GM04504 (cell line): ENCODE results near the gene SOCS6.

ENCODE experiments used
- DNase-seq: peaks from one replicate; pipeline ENCODE4 v3.0.0-alpha.2; 2012; ENCODE audit warnings: low read depth

The SOCS6 gene

DNA sequence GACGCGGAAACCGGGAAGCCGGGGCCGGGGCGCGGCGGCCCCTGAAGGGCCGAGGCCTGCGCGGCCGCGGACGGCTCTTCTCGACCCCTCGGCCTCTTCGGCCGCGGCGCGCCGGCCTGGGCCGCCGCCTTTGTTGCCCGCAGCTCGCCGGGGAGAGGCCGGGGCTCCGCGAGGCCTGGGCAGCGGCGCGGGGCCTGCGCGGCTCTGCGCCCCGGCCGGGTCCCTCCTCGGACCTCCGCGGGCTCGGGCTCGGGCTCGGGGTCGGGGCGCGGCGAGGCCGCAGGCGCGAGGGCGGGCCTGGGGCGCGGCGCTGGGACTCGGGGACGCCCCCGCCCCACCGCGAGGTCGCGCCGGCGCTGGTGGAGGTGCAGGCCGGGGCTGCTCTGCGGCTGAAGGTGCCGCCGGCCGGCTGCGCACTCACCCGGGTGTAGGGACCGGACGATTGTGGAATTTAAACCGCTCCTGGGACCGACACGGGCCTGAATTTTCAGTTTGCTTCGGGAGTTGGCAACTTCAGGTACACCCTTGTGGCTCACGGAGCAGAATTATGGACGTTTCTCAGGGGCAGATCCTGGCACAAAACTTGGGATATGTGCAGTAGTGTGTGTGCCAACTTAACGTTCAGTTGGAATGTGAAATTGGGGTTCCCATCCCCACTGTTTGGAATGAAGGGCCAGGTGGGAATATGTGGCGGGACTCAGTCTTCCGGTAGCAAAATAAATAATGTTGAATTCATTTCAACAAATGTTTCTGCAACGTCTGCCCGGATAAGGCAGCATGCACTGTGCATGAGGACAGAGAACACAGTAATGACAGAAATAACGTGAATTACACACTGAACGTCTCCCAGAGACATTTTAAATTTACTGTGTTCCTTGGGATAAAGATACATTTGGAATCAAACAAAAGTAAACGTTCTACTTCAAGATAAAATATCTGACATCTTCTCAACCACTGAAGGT is 787 bp downstream of the SOCS6 start:
- no peak for DNase-seq

DNA sequence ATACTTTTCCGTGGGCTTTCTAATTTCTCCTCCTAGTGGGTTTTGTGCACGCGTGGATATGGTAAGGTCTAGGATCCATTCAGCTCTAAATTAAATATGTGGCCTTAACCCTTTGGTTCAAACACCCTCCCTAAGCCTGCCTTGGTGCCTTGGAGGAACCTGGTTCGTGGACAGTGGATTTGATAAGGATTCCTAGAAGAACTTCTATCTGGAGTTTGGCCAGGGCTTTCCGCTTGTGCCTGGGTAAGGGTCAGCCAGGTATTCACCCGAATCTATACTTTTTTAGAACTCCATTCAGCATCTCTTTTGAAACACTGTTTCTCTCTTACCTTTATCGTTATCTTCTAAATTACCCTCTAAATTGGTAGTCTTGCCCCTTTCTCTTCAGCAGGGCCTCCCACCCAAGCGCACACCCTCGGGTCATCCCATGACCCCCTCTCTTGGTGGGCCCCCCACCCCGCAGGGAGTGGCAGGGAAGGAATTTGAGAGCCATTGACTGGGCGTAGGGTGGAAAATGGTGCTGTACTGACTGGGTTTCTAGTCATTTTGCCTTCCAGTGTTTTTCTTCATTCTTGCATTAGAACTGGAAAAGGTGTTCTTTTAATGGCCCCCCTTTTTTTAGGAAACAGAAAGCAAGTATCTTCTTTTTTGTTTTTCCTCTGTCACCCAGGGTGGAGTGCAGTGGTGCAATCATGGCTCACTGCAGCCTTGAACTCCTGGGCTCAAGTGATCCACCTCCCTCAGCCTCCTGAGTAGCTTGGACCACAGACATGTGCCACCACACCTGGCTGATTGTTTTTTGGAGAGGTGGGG is 1.8 kb downstream of the SOCS6 start:
- no peak for DNase-seq

DNA sequence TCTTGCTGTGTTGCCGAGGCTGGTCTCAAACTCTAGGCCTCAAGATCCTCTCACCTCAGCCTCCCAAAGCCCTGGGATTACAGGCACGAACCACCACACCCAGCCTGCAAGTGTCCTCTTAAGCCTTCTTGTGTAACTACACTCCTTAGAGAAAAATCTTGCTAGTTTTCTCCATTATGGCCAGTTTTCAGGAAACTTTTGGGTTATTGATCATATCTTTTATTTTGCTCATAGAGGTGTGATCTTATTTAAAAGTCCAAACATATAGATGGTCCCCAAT is 2.4 kb downstream of the SOCS6 start:
- no peak for DNase-seq

DNA sequence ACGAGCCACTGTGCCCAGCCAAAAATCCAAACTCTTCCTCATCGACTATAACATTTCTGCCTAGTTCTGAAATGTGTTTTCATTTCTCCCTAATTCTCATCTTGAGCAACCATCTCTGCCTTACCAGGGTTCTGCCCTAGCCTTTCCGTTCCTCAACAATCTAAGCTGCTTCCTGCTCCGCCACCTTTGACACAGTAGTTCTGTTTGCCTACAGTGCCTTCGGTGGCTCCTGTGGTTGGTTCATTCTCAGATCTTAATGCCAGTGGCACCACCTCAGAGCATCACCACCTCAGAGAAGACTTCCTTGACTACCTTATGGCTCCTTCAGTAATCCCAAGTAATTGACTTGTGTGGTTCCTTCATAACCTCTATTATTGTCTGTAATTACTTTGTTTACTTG is 3.8 kb downstream of the SOCS6 start:
- no peak for DNase-seq

DNA sequence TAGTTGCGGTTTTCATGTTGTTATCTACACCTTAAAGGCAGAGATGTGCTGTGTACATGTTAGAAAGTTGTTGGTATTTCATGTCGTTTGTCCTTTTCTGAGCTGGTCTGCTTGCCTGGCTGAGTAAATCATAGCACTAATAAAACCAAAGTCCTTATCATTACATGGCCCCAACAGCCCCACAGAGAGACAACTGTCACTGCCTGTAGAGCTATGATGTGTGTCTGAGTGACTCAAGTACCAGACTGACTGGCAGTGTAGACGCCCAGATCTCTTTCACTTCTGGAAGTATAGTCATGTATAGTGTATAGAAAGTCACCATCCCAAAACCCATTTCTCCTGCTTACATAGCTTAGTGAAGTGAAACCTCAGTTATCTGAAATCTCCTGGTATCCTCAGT is 4.3 kb downstream of the SOCS6 start:
- no peak for DNase-seq

DNA sequence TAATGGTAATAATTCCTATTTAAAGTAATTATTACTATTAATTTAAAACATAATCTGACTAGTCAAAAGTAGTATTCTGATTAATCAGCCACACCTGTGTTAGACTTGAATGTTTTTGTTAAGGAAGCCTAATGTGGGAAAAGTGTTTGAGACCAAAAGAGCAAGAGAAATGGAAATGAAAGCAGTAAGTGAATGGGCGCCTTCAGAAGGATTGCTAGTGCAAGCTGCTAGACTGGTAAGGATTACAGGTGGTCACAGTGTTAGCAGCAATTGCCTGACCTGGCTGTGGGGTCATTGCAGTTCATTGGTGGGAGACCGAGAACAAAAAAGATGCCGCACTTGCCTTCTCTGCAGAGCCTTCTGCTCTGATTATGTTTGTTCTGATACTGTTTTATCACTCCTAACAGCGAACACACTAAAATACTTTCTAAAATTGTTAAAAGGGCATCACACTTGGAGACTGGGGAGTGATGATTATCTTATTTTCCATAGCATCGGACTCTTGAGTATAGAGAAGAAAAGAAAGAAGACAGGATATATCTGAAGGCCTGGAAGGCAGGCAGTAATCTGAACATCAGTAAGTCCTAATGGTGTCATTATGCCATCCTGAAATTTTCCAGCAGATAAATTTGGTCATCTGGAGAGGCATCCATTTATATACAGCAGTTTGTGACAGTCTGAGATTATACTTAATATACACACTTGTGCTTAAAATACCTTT is 5.8 kb downstream of the SOCS6 start:
- no peak for DNase-seq

DNA sequence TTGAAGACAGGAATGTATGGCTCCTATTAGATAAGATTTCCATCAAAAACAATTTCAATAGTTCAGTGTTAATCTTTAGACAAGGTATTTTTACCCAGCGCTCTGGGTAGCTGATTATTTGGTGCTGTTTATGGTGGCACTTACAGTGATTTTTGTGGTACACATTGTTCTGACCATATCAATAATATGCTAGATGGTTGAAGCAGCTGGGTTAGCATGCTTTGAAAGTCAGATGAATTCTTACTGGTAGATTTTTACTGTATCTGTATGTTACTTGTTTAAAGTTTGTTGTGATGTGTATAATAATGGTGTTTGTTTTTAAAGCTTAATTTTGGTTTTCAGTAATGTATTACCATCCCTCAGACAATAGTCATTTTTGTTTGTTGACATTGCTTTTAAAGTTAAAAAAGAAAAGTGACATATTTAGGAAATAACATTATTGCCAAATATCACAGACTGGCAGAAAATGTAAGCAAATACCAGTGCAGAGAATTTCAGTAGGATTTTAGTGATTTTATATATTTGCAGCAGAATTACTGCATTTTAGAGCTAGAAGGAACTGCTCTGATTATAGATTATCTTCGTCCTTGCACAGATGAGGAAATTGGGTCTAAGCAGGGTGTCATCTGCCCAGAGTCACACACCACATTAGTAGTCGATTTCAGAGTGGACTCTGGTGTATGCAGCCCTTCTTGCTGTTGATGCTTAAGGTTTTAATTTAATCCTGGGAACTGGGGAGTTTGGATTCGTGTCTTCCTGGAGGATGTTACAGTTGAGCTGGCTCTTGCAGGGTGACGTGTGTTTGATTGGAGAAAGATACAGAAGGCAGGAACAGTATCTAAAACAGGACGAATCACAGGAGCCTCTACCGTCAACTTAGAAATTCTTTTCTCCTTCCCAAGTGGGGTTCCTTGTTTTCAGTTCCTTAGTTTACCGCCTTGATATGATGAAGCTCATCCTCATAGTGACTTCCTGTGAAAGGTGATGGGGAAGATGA is 6.6 kb downstream of the SOCS6 start:
- DNase-seq = no peak

DNA sequence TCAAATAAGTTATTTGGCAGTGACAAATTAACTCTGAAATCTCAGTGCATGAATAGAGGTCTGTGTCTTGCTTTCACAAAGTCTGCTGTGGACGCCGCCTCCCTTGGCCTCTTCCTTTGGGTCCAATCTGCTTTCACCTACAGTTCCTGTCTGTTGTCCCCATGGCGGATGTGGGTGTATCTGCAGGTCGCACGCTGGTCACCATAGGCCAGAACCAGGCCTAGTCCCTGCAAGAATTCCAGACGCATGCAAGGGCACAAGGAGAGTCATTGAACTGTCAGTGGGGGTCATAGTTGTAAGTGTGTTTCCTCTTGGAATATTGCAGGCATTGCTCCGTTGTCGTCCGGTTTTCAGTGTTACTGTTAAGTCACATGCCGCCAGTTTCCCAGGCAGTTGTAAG is 7.4 kb downstream of the SOCS6 start:
- no peak for DNase-seq

DNA sequence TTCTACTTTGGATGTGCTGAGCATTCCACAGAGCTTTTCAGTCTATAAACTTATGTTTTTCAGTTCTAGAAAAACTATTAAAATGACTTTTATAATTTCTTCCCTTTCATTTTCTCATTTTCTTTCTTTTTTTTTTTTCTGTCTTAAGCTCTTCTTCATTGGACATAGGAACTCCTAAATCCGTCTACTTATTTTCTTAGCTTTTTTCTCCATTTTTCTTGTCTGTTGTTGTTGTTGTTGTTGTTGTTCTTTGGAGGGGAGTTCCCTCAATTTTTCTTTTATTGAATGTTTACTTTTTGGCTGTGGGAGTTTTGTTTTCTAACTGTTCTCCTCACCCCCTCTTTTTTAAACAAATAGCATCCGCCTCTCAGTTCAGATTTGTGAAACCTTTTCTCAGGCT is 7.9 kb downstream of the SOCS6 start:
- no peak for DNase-seq

DNA sequence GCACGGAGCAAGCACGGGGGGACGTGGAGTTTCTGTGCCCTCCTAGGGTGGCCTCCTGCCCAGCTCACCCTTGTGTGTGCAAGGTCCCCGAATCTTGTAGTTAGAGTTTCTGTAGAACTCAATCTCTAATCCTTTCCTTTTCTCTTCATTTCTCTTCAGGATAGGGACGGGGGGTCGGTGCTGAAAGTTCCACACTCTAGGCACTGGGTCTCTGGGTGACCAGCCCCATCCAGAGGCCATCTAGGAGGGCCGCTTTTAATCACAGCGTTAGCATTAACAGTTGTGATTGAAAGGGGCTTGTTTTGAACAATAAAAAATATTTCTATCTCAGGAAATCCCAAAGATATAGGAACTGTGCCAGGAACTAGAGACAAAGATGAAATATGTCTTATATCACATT is 10.5 kb downstream of the SOCS6 start:
- no peak for DNase-seq

DNA sequence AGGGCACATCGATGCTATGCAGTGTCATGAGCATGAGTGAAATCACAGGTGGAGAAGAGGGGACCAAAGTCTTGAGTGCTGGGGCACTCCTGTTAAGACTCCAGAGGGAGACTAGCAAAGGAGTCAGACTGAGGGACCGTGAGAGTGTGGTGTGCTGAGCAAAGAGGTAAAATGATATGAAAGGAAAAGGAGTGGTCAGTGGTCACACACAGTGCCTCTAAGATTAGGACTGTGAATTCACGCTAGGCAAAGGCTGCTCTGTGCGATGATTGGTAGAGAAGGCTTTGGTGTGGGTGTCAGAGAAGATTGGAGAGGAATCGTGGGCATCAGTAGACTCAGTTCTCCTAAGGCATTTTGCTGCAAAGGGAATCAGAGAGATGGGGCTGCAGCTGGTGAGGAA is 12.8 kb downstream of the SOCS6 start:
- DNase-seq = no peak

DNA sequence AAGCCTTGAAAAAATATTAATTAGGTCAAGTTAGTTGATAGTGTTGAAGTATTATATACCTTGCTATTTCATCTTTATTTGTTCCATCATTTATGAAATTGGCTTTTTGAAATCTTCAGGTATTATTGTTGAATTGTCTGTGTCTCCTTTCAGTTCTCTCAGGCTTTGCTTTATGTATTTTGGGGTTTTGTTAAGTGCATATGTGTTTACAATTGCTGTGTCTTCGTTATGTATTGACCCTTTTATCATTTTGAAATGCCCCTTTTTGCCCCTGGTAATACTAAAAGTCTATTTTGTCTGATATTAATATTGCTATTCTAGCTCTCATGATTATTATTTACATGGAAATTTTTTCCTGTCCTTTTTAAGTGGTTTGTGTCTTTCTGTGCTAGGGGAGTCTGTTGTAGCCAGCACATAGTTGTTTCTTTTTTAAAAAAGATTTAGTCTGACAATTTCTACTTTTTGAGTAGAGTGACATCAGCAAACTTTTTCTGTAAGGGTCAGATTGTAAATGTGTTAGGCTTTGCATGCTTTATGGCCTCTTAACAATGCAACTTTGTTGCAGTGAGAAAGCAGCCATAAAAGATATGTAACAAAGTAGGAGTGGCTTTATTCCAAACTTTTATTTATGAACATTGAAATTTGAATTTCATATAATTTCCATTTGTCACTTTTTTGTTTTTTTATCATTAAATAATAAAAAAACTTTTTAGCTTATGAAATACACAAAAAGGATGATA is 19.9 kb downstream of the SOCS6 start:
- no peak for DNase-seq

DNA sequence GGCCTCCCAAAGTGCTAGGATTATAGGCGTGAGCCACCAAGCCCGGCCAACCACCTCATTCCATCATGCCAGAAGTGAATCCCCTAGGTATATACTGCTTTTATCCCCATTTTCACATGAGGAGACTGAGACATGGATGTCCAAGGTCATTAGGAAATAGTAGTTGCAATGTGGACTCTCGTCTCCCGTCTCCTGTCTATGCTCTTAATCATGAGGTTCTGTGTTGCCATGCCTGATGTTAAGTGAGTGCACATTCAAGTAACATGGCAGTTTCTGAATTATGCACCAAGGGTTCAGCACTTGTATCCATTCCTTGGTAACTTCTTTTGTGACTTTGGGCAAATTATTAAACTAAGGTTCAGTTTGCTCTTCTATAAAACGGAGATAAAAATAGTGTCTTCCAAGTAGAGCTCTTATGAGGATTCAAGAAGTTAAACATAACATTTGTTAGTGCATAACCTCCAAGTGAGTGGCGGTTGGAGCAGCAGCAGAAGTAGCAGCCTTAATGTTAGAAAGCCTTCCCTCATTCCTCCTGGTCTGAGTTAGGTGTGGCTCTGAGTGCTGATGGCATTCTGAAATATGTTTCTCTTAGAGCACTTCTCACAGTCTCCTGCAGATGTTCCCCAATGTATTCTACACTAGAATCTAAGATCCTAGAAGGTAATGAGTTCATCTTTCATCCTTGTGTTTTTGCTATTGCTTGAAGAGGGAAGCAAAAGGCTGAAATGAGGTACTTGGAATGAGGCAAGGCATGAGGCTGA is 21.9 kb downstream of the SOCS6 start:
- no peak for DNase-seq

DNA sequence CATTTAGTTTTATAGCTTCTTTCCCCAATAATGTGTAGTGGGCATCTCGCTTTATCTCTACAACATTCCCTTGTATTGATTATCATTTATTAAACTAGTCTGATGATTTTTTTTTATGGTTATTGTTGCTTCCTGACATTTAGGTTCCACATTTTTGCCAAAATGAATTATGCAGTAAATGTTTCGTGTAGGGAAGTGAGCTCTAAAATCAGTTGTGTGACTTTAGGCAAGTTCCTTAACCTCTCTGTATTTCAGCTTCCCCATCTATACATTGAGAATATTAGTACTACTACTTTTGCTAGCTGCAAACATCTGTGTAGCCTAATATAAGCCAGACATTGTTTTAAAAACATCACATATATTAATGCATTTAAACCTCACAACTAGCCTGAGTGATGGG is 22.9 kb downstream of the SOCS6 start:
- no peak for DNase-seq

DNA sequence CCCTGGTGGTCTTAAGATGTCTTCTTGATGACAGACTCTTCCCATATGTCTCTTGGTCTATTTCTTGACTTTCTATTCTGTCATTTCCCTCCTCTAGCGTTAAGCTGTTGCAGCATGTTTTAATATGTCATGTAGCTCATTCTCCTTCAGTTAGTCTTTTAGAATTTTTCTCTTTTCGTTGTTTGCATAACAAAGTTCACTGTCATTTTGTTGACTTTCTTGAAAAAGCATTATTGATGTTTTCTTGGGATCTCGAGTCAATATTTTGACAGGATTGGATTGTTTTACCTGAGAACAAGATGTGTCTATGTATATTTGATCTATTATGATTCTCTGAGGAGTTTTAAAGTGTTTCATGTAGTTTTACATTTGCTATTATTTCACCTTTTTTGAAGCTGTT is 24.8 kb downstream of the SOCS6 start:
- no peak for DNase-seq

DNA sequence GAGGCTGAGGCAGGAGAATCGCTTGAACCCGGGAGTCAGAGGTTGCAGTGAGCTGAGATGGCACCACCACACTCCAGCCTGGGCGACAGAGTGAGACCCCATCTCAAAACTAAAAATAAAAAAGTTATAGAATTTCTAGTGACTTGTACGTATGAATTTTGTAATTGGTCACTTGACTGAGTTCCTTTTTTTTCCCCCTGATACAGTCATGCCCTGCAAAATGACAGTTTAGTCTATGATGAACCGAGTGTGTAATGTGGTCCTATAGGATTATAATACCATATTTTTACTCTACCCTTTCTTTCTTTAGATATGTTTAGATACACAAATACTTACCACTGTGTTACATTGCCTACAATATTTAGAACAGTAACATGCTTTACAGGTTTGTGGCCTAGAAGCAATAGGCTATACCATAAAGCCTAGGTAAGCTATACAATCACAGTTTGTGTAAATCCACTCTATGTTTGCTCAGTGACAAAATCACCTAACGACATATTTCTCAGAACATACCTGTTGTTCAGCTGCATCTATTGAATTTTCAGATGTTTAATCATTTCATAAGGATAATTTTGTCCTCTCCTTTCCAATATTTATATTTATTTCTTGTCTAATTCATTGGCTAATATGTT is 25.4 kb downstream of the SOCS6 start:
- no peak for DNase-seq

DNA sequence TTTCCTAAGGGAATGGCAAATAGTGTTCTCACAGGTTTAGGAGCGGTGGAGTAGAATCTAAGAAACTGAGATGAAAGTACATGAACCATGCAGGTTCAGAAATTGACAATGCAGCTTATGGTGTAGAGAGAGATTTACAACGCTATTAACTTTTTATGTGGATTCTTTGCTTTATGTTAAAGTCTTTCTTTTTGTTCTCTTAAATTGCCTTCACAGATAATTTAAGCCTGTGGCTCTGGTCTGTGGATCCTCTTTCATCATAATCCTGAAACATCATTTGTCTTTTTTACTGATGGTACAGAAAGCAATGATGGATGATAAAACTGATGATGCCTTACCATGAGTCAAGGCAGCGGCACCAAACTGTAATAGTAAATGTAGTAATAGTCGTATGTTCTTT is 30.3 kb downstream of the SOCS6 start:
- no peak for DNase-seq

DNA sequence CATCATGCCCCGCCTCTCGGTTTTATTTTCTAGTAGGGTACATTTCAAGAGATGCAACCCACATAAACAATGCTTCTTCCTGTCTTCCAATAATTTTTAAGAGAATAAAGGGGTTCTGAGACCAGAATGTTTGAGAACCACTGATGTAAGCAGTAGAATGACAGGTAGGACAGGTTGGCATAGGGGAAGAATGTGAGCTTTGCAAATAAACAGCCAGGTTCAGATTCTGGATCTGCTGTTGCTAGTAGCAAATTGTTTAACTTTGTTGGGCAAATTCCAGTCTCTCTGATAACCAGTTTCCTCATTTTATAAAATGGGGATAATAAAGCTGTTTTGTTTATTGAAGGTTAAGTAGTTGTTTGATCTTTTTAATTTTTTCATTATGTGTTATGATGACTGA is 32.8 kb downstream of the SOCS6 start:
- no peak for DNase-seq

DNA sequence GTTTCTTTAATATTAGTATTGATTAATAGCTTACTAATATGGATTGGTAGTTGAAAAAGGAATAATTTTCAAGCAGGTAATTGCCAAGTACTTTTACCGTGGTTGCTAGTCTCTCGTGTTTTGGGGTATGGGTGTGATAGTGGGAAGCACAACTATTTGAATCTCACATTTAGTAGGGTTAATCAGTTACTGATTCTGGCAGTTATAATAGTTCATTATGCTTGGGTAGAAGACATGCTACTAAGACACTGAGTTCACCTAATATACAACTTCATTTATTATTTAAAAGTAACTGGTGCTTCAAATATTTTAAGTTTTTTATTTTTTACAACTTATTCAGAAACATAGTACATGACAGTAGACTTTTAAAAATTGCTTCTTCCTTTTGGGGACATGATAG is 33.5 kb downstream of the SOCS6 start:
- no peak for DNase-seq

DNA sequence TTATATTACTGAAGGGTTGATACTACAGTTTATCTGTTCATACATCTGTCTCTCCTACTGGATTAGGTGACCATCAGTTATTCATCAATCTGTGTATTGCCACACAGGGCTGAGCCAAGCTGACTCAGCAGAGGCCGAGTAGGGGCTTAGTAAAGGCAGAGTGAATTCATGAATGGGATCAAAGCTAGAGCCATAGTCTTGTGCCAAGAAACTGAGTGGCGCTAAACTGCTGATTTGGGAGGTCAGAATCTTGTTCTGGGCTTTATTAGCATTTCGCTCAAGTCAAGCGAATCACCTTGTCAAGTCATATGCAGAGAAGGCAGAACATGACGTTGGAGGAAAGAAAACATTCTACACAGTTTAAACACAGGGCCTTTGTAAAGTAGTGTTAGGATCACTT is 34.1 kb downstream of the SOCS6 start:
- DNase-seq = no peak
